DMS53 treated with DMSO at 0.1 percent for 48 hours (cell line): ENCODE measurements around the gene INPP5J.

ENCODE experiments used
- DNase-seq: peaks from one replicate; lab custom pipeline; 2025; ENCODE audit not compliant: unreplicated experiment; lab: John Stamatoyannopoulos, UW

The INPP5J gene

GRCh38 chr22:31123292-31123602 lies 481 bp downstream of the INPP5J start:
- DNase-seq, result no peak

- DNase-seq, result no peak
These were observed 1.5 kb downstream of the INPP5J start for GRCh38 chr22:31124290-31124689.

- no peak for DNase-seq
These were observed 2.2 kb downstream of the INPP5J start for GRCh38 chr22:31124811-31125465.

GRCh38 chr22:31125521-31126117 lies 2.9 kb downstream of the INPP5J start:
- DNase-seq, result no peak

- no peak for DNase-seq
These were observed 3.5 kb downstream of the INPP5J start for GRCh38 chr22:31126128-31126868.

GRCh38 chr22:31126869-31127175 lies 4.1 kb downstream of the INPP5J start:
- no peak for DNase-seq

GRCh38 chr22:31127181-31127772 lies 4.5 kb downstream of the INPP5J start:
- DNase-seq, result no peak

- DNase-seq, result no peak
These were observed 5.4 kb downstream of the INPP5J start for GRCh38 chr22:31128156-31128555.

GRCh38 chr22:31130873-31131272 lies 8.1 kb downstream of the INPP5J start:
- no peak for DNase-seq

- no peak for DNase-seq
These were observed 11.1 kb downstream of the INPP5J start for GRCh38 chr22:31133911-31134310.

- no peak for DNase-seq
These were observed 11.9 kb downstream of the INPP5J start for GRCh38 chr22:31134688-31135087.

GRCh38 chr22:31135706-31136105 lies 12.9 kb downstream of the INPP5J start:
- no peak for DNase-seq

GRCh38 chr22:31136155-31136554 lies 13.4 kb downstream of the INPP5J start:
- no peak for DNase-seq

GRCh38 chr22:31136711-31137110 lies 13.9 kb downstream of the INPP5J start:
- no peak for DNase-seq

- no peak for DNase-seq
These were observed 15.0 kb downstream of the INPP5J start for GRCh38 chr22:31137721-31138120.

GRCh38 chr22:31138126-31138525 lies 15.4 kb downstream of the INPP5J start:
- no peak for DNase-seq

- no peak for DNase-seq
These were observed 16.3 kb downstream of the INPP5J start for GRCh38 chr22:31139066-31139465.

GRCh38 chr22:31139866-31140716 lies 17.3 kb downstream of the INPP5J start, which contains the start of gene PLA2G3:
TSS of gene PLA2G3 (minus strand) at chr22:31140508. CDS start at chr22:31140354, 154 bp downstream.
- no peak for DNase-seq

- DNase-seq, result no peak
These were observed 18.0 kb downstream of the INPP5J start for GRCh38 chr22:31140746-31141145.

GRCh38 chr22:31141551-31141950 lies 18.8 kb downstream of the INPP5J start:
- DNase-seq, result no peak

- DNase-seq, result no peak
These were observed 19.5 kb downstream of the INPP5J start for GRCh38 chr22:31142285-31142684.
